Posterior cingulate gyrus (tissue), 11 donors: Measurements from ENCODE around the gene CEP57.
"Not testable (repeated sequence)": the region's sequence is repeated elsewhere in the genome, so short reads cannot be mapped to it uniquely, and the experiment has no call there.

Experiments
- DNase-seq, 10 donors: peaks; one replicate each; pipeline versions ENCODE4 v3.0.0 to v3.0.0-alpha.2; 2020 to 2021; ENCODE audit warnings: mixed read lengths in 3 of 10
- intact Hi-C: fragments of 100-400 bp; cut with DNase I; formaldehyde crosslinking; loops from one replicate; pipeline ENCODE4 v1.15.1; 2023

Gene CEP57

DNA sequence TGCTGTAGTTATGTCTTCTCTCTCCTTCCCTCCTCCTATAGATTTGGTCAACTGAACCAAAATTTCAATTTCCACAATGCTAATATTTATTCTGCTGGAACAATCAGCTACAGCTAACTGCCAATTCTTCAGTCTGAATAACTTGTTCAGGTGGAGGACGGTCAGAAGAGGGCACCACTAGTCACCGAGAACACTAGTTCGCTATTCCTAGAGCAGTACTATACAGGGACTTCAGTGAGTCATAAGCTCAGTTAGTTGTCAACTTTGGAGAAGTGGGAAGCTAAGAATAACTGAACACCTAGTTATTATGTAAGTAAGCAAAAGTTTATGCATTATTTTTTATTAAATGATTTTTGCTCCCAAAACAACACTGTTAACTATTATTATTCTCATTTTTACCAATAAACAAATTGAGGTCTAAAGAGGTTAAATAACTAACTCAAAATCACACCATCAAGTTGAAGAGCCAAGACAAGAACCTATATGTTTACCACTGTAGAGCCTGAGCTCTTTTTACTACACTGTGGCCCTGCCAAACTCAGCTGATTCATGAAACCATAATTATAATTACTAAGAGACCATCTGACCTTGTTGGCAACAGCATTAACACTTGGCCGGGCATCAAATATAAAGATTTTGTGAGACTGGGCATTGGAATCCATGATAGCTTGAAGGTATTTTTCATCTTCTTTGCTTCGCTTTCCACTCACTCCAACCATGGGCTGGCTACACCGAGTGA lies 59.0 kb downstream of the CEP57 start:
- intact Hi-C loops, result loop anchor here (10.0 kb wide), 1 partner anchor 76 kb away; the partner anchor contains the start of gene MTMR2
- DNase-seq, result peak in 6 of 10 donors; percentile 18 to 88 (median 38)

DNA sequence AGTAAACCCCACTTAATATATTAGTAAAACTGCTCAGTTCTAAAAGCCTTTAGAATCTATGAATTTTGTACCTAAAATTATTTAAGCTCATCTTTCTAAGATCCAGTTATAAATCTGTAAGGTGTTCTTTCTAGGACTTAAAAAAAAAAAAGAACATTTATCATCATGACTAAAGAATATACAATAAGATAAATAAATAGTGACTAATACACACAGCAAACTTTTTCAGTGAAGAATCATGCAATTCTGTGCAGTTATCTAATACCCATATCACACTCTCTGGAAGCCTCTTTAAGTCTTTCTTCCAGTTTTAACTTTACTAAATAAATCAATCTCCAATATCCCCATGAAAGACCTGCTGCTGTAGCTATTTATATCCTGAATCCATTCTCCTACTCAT lies 59.8 kb downstream of the CEP57 start:
- DNase-seq, result no peak
- intact Hi-C loops, result no loop called here

DNA sequence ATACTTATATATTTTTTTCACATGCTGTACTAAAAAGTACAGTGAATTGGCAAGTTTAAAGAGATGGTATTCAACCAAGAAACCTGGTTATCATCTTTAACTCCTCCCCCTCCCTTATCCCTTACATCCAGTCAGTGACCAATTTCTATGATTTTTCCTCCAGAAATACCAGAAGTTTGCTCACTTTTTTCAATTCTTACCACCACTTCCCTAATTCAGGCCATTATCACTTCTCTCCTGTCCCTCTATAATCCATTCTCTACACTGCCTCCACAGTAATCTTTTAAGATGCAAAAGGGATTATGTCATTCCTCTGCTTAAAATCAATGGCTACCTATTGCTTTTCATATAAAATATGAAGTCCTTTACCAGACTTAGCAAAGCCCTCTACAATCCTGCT lies 62.8 kb downstream of the CEP57 start:
- intact Hi-C loops, result no loop called here
- DNase-seq, result no peak

DNA sequence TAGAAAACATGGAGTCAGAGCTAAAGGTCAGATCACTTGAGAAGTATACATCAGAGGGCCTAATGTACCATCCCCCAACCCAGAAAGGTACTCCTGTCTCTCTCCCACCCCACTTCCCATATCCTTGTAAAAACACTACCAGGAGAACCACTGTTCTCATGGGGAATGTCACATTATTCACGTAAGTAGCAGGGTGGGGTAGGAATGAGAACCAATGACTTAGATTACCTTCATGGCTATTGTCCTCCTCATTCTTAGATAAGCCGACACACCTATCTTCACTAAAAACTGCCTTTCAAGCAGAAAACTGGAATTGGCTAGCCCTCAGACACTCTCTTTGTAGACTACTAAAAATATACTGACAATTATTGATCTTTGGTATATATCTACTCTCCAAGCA lies 63.6 kb downstream of the CEP57 start:
- intact Hi-C loops, result no loop called here

DNA sequence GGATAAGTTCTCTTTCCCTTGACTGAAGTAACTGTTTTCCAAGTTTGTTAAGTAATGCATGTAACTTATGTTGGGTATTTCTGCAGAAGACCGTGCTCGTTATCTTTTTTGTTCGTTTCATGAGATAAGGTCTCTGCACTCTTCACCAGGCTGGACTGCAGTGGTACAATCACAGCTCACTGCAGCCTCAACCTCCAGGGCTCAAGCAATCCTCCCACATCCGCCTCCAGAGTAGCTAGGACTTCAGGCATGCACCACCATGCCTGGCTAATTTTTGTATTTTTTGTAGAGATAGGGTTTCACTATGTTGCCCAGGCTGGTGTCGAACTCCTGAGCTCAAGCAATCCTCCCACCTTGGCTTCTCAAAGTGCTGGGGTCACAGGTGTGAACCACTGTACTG lies 64.1 kb downstream of the CEP57 start:
- intact Hi-C loops, DNase-seq: not testable (repeated sequence)

More for the DNA sequence above, 63.6 kb downstream of the CEP57 start:
- DNase-seq, result no peak

DNA sequence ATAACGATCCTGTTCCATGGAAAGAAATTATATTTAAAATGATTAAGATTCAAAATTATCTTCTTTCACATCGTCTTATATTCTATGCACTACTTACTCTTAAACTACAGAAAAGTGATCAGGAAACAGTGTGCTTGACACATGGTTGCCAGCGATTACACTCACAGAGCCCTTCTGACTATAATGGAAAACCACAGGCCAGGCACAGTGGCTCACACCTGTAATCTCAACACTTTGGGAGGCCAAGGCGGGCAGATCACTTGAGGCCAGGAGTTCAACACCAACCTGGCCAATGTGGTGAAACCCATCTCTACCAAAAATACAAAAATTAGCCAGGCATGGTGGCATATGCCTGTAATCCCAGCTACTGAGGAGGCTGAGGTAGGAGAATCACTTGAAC lies 69.7 kb downstream of the CEP57 start:
- DNase-seq, result peak in 1 of 10 donors; percentile 13
- intact Hi-C loops, result not testable (repeated sequence)

DNA sequence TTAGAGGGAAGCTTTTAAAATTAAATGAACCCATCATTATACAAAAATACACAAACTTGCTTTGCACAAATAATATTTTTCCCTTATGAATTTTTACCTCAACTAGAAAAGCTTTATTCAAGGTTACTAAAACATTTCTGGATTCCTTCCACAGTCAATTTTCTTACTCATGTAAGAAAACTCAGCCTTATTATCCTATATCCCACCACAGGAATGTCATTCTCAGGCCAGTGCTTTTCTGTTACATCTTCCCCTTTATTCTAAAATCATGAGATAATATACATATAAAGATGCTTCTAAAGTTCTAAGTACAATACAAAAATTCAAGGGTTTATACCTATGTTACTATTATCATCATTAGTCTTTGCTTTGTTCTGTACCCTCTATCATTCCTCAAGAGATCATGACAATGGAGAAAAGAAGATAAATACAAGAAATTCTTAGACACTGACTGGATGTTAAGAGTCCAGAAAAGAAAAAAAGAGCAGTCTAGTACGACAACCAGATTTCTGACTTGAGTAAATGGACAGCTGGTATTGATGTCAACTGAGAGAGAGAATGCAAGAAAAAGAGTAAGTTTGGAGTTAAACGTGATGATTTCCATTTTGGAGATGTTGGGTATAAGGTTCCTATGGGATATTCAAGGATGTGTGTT lies 73.3 kb downstream of the CEP57 start:
- no peak for DNase-seq
- intact Hi-C loops, result no loop called here

DNA sequence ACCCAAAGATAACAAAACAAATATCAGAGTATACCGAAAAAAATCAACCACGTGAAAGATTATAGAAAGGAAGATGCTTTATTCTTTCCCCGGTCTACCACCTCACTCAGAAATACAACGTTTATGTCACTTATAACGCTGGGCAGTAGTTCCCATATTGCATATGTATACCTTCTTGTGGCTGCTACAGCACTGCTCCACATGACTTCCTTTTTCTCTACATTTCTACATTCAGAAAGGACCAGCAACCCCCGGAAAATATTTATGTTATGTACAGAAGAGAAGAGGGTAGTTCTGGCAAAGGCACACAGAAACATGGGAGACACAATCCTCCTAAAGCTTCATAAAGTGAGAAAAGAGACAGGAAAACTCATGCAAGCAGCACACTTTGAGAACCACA lies 76.8 kb downstream of the CEP57 start:
- intact Hi-C loops, result no loop called here
- no peak for DNase-seq

DNA sequence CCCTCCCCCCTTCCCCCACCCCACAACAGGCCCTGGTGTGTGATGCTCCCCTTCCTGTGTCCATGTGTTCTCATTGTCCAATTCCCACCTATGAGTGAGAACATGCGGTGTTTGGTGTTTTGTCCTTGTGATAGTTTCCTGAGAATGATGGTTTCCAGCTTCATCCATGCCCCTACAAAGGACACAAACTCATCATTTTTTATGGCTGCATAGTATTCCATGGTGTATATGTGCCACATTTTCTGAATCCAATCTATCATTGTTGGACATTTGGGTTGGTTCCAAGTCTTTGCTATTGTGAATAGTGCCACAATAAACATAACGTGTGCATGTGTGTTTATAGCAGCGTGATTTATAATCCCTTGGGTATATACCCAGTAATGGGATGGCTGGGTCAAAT lies 80.6 kb downstream of the CEP57 start:
- DNase-seq, intact Hi-C loops: not testable (repeated sequence)

DNA sequence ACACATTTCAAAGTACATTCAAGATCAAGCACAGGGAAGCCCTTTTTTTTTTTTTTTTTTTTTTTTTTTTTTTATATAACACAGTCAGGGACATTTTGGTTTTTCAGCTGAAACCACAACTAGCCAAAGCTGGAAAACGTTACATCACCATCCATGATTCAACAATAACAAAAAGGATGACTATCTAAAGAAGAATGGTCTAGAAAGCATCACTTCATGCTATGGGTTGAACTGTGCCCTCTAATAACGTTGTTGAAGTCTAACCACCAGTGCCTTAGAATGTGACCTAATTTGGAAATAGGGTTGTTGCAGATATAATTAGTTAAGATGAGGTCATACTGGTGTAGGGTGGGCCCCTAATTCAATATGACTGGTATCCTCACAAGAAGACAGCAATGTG lies 87.0 kb downstream of the CEP57 start:
- no peak for DNase-seq
- intact Hi-C loops, result no loop called here
